Astrocyte (in vitro differentiated cells and primary cell): ENCODE data around the gene EID2B. TPM values are rescaled to one million over a fixed set of nuclear protein-coding genes. Genes with fewer than 3 reads are reported as not detected.
A peak's percentile ranks its signal among the peaks of the same experiment; 100 is the strongest.

Source experiments
- DNase-seq: peaks from one replicate; pipeline ENCODE4 v3.0.0-alpha.2; 2010; ENCODE audit warnings: low read depth
- FAIRE-seq: peaks from 2 replicates; lab custom pipeline; 2011; peaks lifted over from hg19 to GRCh38; lab: Jason Lieb, UNC
- H2AFZ ChIP-seq: 2 replicates; pipeline ENCODE4 v1.6.0; 2012; ENCODE audit warnings: low read depth, low read length, inconsistent platforms
- H3K27ac ChIP-seq: 2 replicates; pipeline ENCODE4 v1.5.1; 2011; ENCODE audit warnings: low read depth, low read length, inconsistent platforms
- H3K27me3 ChIP-seq: 2 replicates; pipeline ENCODE4 v1.6.0; 2011; ENCODE audit warnings: low read length, inconsistent platforms; ENCODE audit not compliant: insufficient read depth
- H3K36me3 ChIP-seq: 2 replicates; pipeline ENCODE4 v1.5.1; 2011; ENCODE audit warnings: low read length, inconsistent platforms; ENCODE audit not compliant: insufficient read depth
- H3K4me1 ChIP-seq: 2 replicates; pipeline ENCODE4 v1.5.1; 2011; ENCODE audit warnings: low read length, inconsistent platforms; ENCODE audit not compliant: insufficient read depth
- H3K4me2 ChIP-seq: 2 replicates; pipeline ENCODE4 v1.6.0; 2012; ENCODE audit warnings: low read length, inconsistent platforms
- H3K4me3 ChIP-seq: 2 replicates; pipeline ENCODE4 v1.5.1; 2011; ENCODE audit warnings: low read depth, mild to moderate bottlenecking, low read length, inconsistent platforms; ENCODE audit not compliant: insufficient read depth
- H3K79me2 ChIP-seq: 2 replicates; pipeline ENCODE4 v1.6.0; 2012; ENCODE audit warnings: mild to moderate bottlenecking, low read length, inconsistent platforms; ENCODE audit not compliant: insufficient read depth
- H3K9ac ChIP-seq: 2 replicates; pipeline ENCODE4 v1.6.0; 2012; ENCODE audit warnings: mild to moderate bottlenecking, low read length, inconsistent platforms
- H3K9me3 ChIP-seq: 2 replicates; pipeline ENCODE4 v1.5.1; 2012; ENCODE audit warnings: low read depth, mild to moderate bottlenecking, low read length, inconsistent platforms; ENCODE audit not compliant: insufficient read depth
- H4K20me1 ChIP-seq: 2 replicates; pipeline ENCODE4 v1.6.0; 2012; ENCODE audit warnings: low read length, inconsistent platforms; ENCODE audit not compliant: insufficient read depth
- H3K27ac Mint-ChIP-seq: one replicate; pipeline ENCODE4 v1.8.0; 2021; ENCODE audit warnings: mild to moderate bottlenecking, mixed read lengths; ENCODE audit not compliant: unreplicated experiment
- H3K27me3 Mint-ChIP-seq: one replicate; pipeline ENCODE4 v1.8.0; 2021; ENCODE audit warnings: low read depth, mixed read lengths; ENCODE audit not compliant: unreplicated experiment
- H3K36me3 Mint-ChIP-seq: one replicate; pipeline ENCODE4 v1.8.0; 2021; ENCODE audit warnings: low read depth, mixed read lengths; ENCODE audit not compliant: unreplicated experiment
- H3K4me1 Mint-ChIP-seq: one replicate; pipeline ENCODE4 v1.8.0; 2021; ENCODE audit warnings: low read depth, mixed read lengths; ENCODE audit not compliant: unreplicated experiment
- H3K4me3 Mint-ChIP-seq: one replicate; pipeline ENCODE4 v1.8.0; 2021; ENCODE audit warnings: mild to moderate bottlenecking, moderate library complexity, mixed read lengths; ENCODE audit not compliant: unreplicated experiment
- H3K9me3 Mint-ChIP-seq: one replicate; pipeline ENCODE4 v1.8.0; 2021; ENCODE audit warnings: mild to moderate bottlenecking, mixed read lengths; ENCODE audit not compliant: unreplicated experiment
- EZH2 ChIP-seq: IDR thresholded peaks from 2 replicates; pipeline ENCODE4 v1.6.1; 2012; ENCODE audit warnings: mild to moderate bottlenecking, low read length, inconsistent platforms; ENCODE audit not compliant: insufficient read depth
- total RNA-seq: library from RNA; stranded (reverse); gene quantifications from 2 replicates; pipeline ENCODE4 v1.2.1, GENCODE V29; 2021
- TF ChIP-seq, protein P1 (sequence below): IDR thresholded peaks from 2 replicates; pipeline ENCODE4 v1.5.1; 2011; ENCODE audit warnings: low read depth, mild to moderate bottlenecking, inconsistent platforms, low read length, moderate library complexity; ENCODE audit not compliant: insufficient read depth

The EID2B gene
- total RNA-seq, 1 donor from 2014 or later = 2.6 TPM

DNA sequence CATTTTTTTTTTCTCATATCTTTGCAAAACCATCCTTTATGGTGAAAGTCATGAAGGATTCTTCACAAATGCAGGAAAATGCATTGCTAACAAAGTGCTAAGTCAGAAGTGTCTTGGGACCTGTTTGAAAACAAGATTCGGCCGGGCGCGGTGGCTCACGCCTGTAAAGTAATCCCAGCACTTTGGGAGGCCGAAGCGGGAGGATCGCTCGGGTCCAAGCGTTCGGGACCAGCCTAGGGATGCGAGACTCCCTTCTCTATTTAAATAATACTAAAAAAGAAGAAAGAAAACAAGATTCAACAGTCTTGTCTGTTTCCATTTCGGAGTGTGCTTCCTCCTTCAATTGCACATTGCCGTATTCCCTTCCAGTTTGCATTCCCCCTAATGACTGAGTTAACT, 819 bp downstream of the EID2B start:
- H3K4me1 Mint-ChIP-seq = peaks cover 6% of the 10 kb centered on the region
- no peak for TF ChIP-seq EZH2
- TF ChIP-seq, protein P1, sequence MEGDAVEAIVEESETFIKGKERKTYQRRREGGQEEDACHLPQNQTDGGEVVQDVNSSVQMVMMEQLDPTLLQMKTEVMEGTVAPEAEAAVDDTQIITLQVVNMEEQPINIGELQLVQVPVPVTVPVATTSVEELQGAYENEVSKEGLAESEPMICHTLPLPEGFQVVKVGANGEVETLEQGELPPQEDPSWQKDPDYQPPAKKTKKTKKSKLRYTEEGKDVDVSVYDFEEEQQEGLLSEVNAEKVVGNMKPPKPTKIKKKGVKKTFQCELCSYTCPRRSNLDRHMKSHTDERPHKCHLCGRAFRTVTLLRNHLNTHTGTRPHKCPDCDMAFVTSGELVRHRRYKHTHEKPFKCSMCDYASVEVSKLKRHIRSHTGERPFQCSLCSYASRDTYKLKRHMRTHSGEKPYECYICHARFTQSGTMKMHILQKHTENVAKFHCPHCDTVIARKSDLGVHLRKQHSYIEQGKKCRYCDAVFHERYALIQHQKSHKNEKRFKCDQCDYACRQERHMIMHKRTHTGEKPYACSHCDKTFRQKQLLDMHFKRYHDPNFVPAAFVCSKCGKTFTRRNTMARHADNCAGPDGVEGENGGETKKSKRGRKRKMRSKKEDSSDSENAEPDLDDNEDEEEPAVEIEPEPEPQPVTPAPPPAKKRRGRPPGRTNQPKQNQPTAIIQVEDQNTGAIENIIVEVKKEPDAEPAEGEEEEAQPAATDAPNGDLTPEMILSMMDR = no peak
- H3K27ac ChIP-seq = peak overlapping the region; percentile 73
- H4K20me1 ChIP-seq = peaks cover 11% of the 10 kb centered on the region
- H3K4me2 ChIP-seq = peak overlapping the region; percentile 92
- H2AFZ ChIP-seq = peak overlapping the region; percentile 79
- no peaks in the 10 kb centered on the region for H3K9me3 Mint-ChIP-seq
- FAIRE-seq = no peak
- no peak for DNase-seq
- H3K27ac Mint-ChIP-seq = peak overlapping the region; percentile 87
- H3K36me3 ChIP-seq = no peaks in the 10 kb centered on the region
- no peaks in the 10 kb centered on the region for H3K4me1 ChIP-seq
- peaks cover 3% of the 10 kb centered on the region for H3K27me3 Mint-ChIP-seq
- peak overlapping the region; percentile 88 for H3K9ac ChIP-seq
- peak overlapping the region; percentile 98 for H3K4me3 Mint-ChIP-seq
- peaks cover 2% of the 10 kb centered on the region for H3K36me3 Mint-ChIP-seq
- H3K79me2 ChIP-seq = peaks cover 18% of the 10 kb centered on the region
- H3K27me3 ChIP-seq = no peaks in the 10 kb centered on the region
- H3K4me3 ChIP-seq = peak overlapping the region; percentile 77
- H3K9me3 ChIP-seq = no peaks in the 10 kb centered on the region

DNA sequence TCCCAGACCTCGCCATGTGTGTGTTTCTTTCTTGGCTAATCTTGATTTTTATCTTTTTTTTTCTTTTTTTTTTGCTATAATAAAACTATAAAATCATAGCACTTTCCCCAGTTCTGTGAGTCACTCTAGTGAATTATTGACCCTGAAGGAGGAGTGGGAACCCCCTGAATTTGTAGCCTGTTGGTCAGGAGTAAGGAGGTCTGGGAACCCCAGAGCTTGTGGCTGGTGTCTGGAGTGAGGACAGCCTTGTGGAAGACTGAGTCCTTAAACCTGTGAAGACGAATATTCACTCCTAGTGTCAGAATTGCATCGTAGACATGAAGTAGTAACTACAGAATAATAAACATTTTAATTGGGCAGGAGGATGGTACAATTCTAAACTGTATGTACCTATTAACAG, 7.4 kb downstream of the EID2B start:
- no peak for DNase-seq
- Histone ChIP-seq H2AFZ (no peak overlapping the region), H3K27me3 (no peaks in the 10 kb centered on the region), H3K36me3 (no peaks in the 10 kb centered on the region), H4K20me1 (peaks cover 3% of the 10 kb centered on the region), H3K9me3 (no peaks in the 10 kb centered on the region), H3K27ac (no peak overlapping the region), H3K4me3 (no peak overlapping the region), H3K79me2 (no peaks in the 10 kb centered on the region), H3K4me2 (no peak overlapping the region), H3K9ac (no peak overlapping the region), H3K4me1 (no peaks in the 10 kb centered on the region)
- Mint-ChIP-seq H3K9me3 (no peaks in the 10 kb centered on the region), H3K36me3 (peaks cover 2% of the 10 kb centered on the region), H3K27me3 (no peaks in the 10 kb centered on the region), H3K27ac (no peak overlapping the region), H3K4me3 (no peak overlapping the region), H3K4me1 (no peaks in the 10 kb centered on the region)
- TF ChIP-seq, protein P1 = no peak
- TF ChIP-seq EZH2 = no peak
- FAIRE-seq = no peak

DNA sequence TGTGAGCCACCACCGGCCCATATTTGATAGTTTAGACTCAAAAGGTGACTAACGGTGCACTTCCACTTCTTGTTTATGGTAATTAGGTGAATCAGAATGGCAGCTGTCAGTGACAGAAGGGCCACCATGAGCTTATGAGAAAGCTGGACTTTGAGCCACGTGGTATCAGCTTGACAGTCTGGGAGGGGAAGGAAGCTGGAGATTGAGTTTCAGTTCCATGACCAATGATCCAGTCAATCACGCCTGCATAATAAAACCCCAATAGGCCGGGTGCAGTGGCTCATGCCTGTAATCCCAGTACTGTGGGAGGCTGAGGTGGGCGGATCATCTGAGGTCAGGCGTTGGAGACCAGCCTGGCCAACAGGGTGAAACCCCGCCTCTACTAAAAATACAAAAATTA, 8.2 kb downstream of the EID2B start:
- peaks cover 2% of the 10 kb centered on the region for H3K36me3 Mint-ChIP-seq
- Histone ChIP-seq H3K27ac (no peak overlapping the region), H2AFZ (no peak overlapping the region), H3K4me3 (no peak overlapping the region), H3K27me3 (no peaks in the 10 kb centered on the region), H3K4me1 (no peaks in the 10 kb centered on the region), H3K9ac (no peak overlapping the region), H3K36me3 (no peaks in the 10 kb centered on the region), H3K9me3 (no peaks in the 10 kb centered on the region), H3K4me2 (no peak overlapping the region), H4K20me1 (peaks cover 1% of the 10 kb centered on the region), H3K79me2 (no peaks in the 10 kb centered on the region)
- DNase-seq (no peak), FAIRE-seq (no peak)
- no peaks in the 10 kb centered on the region for H3K4me1 Mint-ChIP-seq
- H3K9me3 Mint-ChIP-seq = no peaks in the 10 kb centered on the region
- H3K4me3 Mint-ChIP-seq = no peak overlapping the region
- H3K27me3 Mint-ChIP-seq = no peaks in the 10 kb centered on the region
- no peak overlapping the region for H3K27ac Mint-ChIP-seq
- TF ChIP-seq EZH2 = no peak
- TF ChIP-seq, protein P1 = no peak
